Esophagus squamous epithelium (tissue), 4 donors: Measurements from ENCODE around the gene HOOK2.
A peak's percentile ranks its signal among the peaks of the same experiment; 100 is the strongest.

Experiments
- POLR2A ChIP-seq, 4 donors: fragments of 450-650 bp; IDR thresholded peaks; one replicate each; pipeline ENCODE4 v1.6.1; 2017; ENCODE audit warnings: antibody characterized with exemption in 4 of 4, mild to moderate bottlenecking in 4 of 4, moderate library complexity in 3 of 4
- TF ChIP-seq, protein P1 (sequence below), 6 experiments: fragments of 450-650 bp in 4 of 6; fragments of 200-600 bp in 2 of 6; sonication (generic) in 2 of 6; IDR thresholded peaks; one replicate each; pipeline ENCODE4 v1.5.1; 2016 to 2019; ENCODE audit warnings: antibody characterized with exemption in 6 of 6, mild to moderate bottlenecking in 4 of 6, moderate library complexity in 4 of 6

DNA sequence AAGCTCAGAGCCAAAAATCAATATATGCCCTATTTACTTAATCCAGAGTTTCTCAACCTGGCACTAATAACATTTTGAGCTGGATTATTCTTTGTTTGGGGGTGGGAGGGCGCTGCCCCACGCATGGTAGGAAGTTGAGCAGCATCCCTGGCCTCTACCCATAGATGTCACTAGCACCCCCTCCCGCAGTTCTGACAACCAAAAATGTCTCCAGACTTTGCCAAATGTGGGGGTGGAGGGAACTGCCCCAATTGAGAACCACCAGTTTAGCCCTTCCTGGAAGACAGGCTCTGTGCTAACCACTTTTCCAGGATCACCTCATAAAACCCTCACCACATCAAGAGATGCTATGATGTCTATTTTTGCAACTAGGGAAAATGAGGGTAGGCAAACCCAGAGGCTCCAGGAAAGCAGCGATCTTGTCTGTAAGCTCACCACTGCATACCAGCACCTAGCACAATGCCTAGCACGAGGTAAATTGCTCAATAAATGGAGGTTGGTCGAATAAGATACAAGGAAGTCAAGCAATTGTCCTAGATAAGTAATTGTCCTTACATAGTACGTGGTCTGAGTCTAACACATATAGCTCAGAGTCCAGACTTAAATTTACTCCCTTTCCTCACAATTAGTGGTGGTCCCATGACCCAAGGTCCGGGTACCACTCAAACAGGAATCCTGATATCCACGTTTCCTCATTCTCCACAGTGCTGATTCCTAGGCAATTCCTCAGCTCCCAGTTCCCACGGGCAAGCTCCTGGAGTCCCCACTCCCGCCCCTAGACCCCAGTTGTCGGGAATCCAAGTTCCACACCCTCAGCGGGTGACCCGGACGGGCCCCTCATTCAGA is 41.8 kb downstream of the HOOK2 start:
- TF ChIP-seq POLR2A (IDR thresholded peaks at IDR 0.05) = no peak
- TF ChIP-seq, protein P1, sequence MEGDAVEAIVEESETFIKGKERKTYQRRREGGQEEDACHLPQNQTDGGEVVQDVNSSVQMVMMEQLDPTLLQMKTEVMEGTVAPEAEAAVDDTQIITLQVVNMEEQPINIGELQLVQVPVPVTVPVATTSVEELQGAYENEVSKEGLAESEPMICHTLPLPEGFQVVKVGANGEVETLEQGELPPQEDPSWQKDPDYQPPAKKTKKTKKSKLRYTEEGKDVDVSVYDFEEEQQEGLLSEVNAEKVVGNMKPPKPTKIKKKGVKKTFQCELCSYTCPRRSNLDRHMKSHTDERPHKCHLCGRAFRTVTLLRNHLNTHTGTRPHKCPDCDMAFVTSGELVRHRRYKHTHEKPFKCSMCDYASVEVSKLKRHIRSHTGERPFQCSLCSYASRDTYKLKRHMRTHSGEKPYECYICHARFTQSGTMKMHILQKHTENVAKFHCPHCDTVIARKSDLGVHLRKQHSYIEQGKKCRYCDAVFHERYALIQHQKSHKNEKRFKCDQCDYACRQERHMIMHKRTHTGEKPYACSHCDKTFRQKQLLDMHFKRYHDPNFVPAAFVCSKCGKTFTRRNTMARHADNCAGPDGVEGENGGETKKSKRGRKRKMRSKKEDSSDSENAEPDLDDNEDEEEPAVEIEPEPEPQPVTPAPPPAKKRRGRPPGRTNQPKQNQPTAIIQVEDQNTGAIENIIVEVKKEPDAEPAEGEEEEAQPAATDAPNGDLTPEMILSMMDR (IDR thresholded peaks at IDR 0.05) = peak in 1 of 6 experiments; percentile 33
